ENCODE data around the gene TAGLN.
A peak's percentile ranks its signal among the peaks of the same experiment; 100 is the strongest.

TAGLN gene

GRCh38 chr11:117199053-117199915 is at the start of gene TAGLN:
Gene TAGLN (plus strand): TSS chr11:117199370. CDS start chr11:117203014, 3,644 bp downstream.
- peak; percentile 99 for DNase-seq (ENCODE audit: low read depth)

DNA sequence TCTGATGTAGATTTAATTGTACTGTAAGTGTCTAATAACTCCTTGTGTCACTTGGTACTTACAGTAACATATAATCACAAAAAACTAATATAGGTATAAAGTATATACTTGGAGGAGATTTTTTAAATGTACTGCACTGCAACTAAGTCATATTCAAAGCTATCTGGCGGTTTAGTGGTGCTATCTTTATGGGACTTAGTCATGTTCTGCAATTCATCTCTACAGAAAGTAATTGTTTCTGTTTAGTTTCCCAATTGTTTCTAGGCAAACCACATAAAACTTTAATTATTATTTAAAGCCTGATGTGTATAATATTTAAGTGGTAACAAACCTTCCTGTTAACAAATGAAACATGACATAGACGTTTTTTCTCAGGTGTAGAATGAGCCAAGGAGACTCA is 47.1 kb upstream of the TAGLN start:
- DNase-seq (ENCODE audit: low read depth) = no peak

DNA sequence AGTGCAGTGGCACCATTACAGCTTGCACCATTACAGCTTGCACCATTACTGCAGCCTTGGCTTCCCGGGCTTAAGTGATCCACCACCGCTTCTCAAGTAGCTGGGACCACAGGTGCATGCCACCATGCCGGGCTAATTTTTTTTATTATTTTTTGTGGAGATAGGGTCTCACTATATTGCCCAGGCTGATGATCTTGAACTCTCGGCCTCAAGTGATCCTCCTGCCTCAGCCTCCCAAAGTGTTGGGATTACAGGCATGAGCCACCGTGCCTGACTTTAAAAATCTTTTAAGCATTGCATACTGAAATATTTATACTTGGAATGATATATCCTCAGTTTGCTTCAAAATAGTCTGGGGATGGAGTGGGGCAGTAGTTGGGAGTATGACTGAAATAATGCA is 44.7 kb upstream of the TAGLN start:
- DNase-seq (ENCODE audit: low read depth) = no peak

GRCh38 chr11:117157507-117157906 is 41.7 kb upstream of the TAGLN start:
- DNase-seq (ENCODE audit: low read depth) = no peak

DNA sequence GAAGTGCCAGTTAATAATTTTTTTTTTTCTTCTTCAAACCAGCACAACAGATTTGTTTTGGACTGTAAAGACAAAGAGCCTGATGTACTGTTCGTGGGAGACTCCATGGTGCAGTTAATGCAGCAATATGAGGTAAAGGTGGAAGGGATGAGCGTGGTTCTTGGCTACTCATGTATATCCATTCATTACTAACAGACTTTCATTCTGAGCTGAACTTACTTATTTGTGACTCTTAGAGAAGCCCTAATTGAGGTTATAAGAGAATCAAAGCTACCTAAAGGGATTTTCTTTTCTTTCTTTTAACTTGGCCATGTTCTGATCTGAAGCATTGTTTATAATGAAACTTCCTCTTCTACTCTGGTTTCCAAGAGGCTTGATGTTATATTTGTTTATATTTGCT is 39.3 kb upstream of the TAGLN start:
- no peak for DNase-seq (ENCODE audit: low read depth)

GRCh38 chr11:117160826-117161225 is 38.3 kb upstream of the TAGLN start:
- DNase-seq (ENCODE audit: low read depth) = no peak

GRCh38 chr11:117166491-117166890 is 32.7 kb upstream of the TAGLN start:
- DNase-seq (ENCODE audit: low read depth) = peak; percentile 50

DNA sequence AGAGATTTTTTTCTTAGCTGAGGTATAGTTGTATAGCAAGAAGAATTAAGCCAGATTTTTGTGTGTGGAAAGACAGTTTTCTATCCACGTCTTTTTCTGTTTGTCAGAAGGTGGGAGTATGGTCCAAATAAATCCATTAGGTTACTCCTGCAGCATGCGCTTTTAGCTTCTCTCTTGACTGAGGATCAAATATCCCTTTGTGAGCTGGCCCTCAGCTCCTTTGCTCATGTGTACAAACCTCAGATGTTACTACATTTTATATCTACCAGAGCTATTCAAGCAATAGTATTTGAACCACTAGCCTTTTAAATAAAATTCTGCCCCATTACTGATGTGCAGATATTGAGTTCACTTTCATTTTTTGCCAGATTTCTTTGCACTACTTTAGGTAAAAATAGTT is 29.4 kb upstream of the TAGLN start:
- DNase-seq (ENCODE audit: low read depth) = no peak

DNA sequence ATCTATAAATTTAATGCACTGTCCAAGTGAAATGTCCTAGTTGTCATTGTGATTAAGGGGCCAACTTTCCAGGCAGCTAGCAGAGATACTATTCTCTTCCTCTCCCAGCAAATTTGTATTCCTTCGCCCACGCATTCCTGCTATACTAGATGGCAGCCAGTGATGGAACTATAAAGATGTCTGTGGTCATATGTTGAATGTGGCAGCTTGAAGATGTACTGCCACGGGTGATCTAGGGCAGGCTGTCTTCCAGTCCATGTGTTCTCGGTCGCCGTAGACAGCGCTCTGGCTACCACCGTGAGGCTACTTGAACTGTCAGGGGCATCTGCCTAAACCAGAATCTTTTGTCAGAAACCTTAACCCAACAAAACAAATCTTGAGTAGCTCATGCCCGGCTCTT is 29.0 kb upstream of the TAGLN start:
- no peak for DNase-seq (ENCODE audit: low read depth)

DNA sequence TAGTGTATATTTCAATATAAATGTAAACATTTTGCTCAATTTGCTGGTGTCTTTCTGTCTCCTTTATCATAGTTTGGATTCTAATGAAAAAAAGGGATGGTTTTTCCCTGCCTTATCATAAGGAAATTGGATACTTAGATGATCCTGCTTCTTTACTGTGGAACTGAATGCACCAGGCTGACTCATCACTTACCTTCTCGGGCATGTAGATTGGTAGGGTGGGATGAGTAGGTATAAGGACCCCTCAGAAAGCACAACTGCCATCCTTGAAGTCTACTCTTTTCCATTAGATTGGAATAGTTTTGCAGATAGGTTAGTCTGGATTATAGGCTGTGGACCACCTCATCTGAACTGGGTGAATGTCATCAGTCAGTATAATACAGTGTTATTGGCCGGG is 28.2 kb upstream of the TAGLN start:
- no peak for DNase-seq (ENCODE audit: low read depth)

DNA sequence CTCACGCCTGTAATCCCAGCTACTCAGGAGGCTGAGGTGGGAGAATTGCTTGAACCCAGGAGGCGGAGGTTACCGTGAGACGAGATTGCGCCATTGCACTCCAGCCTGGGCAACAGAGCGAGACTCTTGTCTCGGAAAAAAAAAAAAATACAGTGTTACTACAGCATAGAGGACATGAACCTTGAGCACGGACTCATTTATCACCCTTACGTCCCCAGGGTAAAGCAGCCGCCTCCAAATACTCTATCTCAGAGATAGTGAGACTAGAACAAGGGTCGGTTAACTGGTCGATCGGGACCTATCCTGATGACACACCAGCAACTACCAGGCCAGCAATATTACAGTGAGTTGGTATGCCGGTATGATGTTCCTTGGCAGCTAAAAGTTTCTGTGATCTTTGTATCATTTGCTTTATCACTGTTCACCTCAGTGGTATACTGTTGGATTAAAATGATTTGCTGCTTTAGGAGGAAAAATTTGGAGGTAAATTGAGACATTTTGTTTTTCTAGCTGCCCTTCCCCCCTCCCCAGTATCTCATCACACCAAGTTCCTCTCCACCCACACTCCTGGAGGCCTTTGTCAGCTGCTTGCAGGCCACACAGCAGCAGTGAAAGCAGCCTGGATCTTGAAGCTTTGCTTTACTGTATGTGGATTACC is 27.6 kb upstream of the TAGLN start:
- no peak for DNase-seq (ENCODE audit: low read depth)

DNA sequence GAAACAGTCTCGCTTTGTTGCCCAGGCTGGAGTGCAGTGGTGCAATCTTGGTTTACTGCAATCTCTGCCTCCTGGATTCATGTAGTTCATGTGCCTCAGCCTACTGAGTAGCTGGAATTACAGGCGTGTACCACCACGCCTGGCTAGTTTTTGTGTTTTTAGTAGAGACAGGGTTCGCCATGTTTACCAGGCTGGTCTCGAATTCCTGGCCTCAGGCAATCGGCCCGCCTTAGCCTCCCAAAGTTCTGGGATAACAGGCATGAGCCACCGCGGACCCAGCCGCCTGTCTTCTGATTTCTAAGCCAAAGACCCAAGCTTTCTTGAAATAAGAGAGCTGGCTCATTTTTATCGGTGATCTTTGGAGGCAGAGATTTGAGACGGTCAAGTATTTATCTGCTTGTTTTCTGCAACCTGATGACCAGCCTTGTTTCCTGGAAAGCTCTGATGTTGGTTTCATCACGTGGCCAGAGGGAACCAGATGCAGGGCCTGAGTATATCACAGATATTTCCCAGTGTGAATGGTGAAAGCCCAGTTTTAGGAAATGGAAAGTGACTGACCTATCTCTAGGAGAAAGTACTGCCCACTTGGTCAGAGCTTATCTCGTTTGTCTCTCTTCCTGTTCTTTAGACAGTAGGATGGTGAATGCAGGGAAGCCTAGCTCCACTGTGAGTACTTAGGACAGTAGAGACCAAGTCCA is 26.3 kb upstream of the TAGLN start:
- DNase-seq (ENCODE audit: low read depth) = no peak

GRCh38 chr11:117175104-117175503 is 24.1 kb upstream of the TAGLN start:
- DNase-seq (ENCODE audit: low read depth) = no peak

DNA sequence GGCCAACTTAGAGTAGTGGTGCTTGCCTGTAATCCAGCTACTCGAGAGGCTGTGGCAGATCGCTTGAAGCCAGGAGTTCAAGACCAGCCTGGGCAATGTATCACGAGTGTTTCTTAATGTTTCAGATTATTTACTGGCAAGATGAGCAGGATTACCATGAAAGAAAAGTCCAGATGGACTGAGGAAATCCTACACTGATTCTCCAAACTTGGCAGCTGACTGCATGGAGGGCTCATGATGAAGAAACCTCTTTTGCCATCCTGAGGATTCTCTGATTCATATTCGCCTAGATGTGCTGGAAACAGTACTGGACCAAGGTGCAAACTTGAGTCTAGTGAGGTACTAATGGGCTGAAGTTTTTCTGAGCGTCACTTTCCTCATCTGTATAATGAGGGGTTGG is 23.4 kb upstream of the TAGLN start:
- no peak for DNase-seq (ENCODE audit: low read depth)

DNA sequence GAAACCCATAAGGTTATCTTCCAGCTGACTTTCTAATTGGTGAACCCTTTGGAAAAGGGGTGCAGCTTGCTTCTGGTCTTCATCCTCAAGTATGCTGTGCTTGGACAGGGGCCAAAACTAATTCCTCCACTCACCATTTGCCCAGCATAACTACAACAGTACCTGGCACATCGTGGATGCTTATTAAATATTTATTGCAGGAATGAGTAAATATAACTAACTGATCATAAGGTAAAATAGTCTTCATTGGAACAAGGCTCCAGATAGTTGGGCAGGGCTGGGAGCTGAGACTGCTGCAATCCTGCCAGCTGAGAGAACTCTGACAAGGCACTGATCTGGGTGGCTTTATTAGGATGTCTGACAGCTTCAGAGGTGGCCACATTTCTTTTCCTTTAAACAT is 23.0 kb upstream of the TAGLN start:
- DNase-seq (ENCODE audit: low read depth) = no peak

GRCh38 chr11:117177534-117178209 is 21.5 kb upstream of the TAGLN start:
- no peak for DNase-seq (ENCODE audit: low read depth)

DNA sequence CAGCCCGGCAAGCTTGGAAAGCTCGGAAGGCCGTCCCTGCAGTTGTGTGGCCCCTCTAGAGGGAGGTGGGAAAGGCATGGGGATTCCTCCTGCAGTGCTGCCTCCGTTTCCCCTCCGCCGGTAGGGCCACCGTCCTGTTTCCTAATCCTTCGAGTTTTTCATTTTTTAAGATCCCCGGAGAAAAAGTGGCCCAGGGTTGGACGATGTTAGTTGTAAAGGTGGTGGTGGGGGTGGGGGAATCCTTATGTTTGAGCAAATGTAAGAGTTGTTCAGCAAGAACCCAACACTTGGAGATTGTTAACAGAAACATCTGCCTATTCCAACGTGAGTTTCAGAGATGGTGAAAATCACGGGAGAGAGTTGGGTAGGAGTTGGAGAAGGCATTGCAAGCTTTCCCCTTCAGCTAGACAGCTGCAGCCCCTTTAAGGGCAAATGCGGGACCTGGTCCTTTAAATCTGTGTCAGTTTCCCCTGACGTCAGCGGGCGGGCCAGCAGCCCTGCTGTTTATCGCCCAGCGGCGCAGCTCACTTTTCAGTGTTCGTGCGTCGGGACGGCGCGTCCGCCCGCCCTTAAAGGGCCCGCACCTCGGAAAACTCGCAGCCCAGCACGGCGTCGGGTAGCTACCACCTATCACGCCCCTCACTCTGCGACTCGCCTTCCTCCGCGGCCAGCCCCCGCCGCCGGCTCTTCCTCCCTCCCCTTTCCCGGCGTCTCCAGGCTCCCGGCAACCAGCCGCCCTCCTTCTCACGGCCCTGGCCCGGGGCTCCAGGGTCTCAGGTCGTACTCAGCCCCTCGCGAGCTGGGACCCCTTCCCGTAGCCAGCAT is 20.7 kb upstream of the TAGLN start, which contains the start of gene SIDT2:
Gene SIDT2 (plus strand): TSS at position 534 of the 825 bp plus-strand sequence. CDS start 521 bp downstream, outside the sequence.
- peak; percentile 95 for DNase-seq (ENCODE audit: low read depth)

GRCh38 chr11:117179048-117179999 is 19.8 kb upstream of the TAGLN start:
- DNase-seq (ENCODE audit: low read depth) = peak; percentile 70

GRCh38 chr11:117180020-117180419 is 19.1 kb upstream of the TAGLN start:
- DNase-seq (ENCODE audit: low read depth) = peak; percentile 63

Measured in EH (cell line).